GM19043 (cell line): ENCODE results near the gene ZNF846.
"Not testable (repeated sequence)": the region's sequence is repeated elsewhere in the genome, so short reads cannot be mapped to it uniquely, and the experiment has no call there.

Experiments
- ATAC-seq: cut with Tn5 transposase; IDR thresholded peaks from one replicate; pipeline ENCODE4 v1.9.1; 2021; ENCODE audit warnings: low read depth; ENCODE audit not compliant: unreplicated experiment

The ZNF846 gene

GRCh38 chr19:9785367-9786331 is 17.1 kb upstream of the ZNF846 start:
- peak; percentile 64 for ATAC-seq

- ATAC-seq: not testable (repeated sequence)
Measured at GRCh38 chr19:9784163-9784496, 15.6 kb upstream of the ZNF846 start.

GRCh38 chr19:9782338-9782737 is 13.8 kb upstream of the ZNF846 start:
- no peak for ATAC-seq

GRCh38 chr19:9757544-9758501 is 10.7 kb downstream of the ZNF846 start:
- no peak for ATAC-seq

- no peak for ATAC-seq
Measured at GRCh38 chr19:9752701-9753443, 15.7 kb downstream of the ZNF846 start.

GRCh38 chr19:9751446-9751845 is 17.1 kb downstream of the ZNF846 start:
- no peak for ATAC-seq

DNA sequence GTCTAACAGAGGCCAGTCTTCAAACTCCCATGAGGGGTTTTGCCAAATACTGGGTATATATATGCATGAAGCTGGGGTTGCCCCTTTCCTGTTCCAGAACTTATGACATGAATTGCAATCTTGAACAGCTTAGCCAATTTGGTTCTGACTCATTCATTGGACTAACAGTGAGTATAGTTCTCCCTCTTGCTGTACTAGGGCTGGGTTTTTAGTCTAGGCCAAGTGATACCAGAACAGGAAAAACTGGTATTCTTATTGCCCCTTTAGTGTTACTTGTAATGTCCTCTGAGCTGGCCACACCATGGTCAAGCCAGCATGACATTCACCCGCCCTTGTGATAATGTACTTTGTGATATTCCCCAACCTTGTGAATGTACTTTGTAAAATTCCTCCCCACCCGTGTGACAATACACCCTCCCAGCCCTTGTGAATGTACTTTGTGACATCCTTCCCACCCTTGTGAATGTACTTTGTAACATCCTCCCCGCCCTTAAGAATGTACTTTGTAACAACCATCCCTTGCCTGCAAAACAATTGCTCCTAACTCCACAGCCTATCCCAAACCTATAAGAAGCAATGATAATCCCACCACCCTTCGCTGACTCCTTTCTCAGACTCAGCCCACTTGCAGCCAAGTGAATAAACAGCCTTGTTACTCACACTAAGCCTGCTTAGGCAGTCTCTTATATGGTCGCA is 26.9 kb downstream of the ZNF846 start:
- ATAC-seq: no peak

GRCh38 chr19:9735986-9736385 is 32.6 kb downstream of the ZNF846 start:
- no peak for ATAC-seq

- not testable (repeated sequence) for ATAC-seq
Measured at GRCh38 chr19:9730056-9730455, 38.5 kb downstream of the ZNF846 start.

DNA sequence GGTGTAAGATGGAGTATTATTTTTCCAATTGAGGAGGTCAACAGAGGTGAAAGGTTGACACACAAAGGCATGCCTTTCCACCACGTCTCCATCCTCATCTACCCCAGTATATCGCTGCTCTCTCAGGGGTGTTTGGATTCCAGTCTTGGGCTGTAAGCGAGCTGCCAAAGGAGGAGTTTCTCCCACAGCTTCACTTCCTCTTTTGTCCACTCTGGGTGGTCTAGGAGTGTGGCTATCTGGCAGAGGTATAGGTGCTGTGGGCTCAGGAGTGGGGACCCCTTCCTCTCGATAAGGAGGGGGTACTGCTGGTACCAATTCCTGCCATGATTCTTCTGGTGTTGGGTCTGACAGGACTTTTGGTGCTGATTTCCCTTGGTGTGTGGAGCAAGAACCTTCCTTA is 39.4 kb downstream of the ZNF846 start:
- no peak for ATAC-seq

DNA sequence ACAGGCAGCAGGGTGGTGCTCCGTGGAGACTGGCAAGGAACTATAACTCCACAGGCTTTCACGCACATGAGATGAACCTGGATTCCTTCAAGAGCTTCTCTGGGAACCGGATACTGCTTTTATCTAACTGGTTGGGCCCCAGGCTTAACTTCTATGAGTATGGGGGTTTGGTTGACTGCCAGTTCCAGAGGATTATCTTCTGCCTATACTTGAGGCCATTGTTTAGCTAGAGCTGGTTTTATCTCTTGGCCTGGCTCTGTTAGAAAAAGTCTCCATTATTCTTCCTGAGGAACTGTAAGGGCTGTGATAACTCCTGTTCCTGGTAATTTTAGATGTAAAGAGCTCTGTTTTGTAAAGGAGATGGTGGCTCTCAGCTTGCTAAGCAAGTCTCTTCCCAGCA is 40.9 kb downstream of the ZNF846 start:
- no peak for ATAC-seq

DNA sequence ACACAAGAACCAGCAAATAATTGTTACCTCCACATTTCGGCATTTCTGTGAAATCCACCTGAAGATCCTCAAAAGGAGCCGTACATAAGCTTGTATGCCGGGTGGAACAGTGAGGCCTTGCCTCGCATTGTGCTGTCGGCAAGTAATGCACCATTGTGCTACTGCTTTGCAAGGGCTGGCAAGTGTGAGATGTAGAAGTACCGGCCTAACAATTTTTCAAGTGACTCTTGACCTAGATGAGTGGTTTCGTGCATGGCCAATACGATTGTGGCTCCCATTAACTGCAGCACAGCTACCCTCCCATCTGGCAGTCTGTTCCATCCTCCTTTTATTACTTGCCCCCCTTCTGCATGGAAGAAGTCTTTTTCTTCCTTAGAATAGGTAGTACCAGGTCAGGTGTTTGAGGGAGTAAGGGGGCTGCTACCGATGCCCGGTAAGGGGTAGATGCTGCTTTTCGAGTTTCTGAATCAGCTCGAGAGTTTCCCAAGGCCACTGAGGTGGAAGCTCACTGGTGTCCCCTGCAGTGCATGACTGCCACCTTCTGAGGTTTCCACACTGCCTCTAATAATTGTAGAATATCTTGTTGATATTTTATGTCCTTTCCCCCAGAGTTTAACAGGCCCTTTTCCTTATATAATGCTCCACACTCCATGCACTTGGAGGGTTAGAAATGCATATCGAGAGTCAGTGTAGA is 42.9 kb downstream of the ZNF846 start:
- not testable (repeated sequence) for ATAC-seq

DNA sequence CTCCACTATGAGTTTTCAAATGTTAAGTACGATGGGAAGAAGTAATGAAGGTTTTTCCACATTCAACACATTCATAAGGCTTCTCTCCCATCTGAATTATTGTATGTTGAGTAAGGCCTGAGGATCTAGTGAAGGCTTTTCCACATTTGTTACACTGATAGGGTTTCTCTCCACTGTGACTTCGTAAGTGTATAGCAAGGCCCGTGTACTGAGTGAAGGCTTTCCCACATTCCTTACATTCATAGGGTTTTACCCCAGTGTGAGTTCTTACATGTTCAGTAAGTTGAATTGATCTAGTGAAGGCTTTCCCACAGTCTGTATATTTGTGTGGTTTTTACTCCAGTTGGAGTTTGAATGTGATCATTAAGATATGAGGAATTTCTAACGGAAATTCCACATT is 44.4 kb downstream of the ZNF846 start:
- ATAC-seq: no peak

- no peak for ATAC-seq
Measured at GRCh38 chr19:9721861-9722260, 46.7 kb downstream of the ZNF846 start.

DNA sequence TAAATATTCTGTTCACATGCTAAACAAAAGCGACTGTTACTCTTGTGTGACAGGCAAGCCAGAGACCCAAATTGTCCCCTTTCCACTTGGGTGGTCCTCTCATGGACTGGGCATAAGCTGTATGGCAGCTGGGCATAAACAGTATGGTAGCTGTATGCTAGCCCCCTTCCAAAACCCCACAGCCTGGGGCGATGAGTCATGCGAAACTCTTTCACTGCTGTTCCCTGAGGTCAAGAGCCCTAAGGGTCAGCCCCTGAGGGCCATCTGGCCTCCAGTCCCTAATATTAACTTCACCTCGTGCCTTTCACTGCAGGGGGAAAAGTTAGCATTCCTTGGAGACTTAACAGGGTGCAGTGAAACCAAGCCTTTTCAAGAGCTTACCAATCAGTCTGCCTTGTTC is 48.0 kb downstream of the ZNF846 start:
- ATAC-seq: no peak

- ATAC-seq: no peak
Measured at GRCh38 chr19:9711815-9712214, 56.7 kb downstream of the ZNF846 start.

DNA sequence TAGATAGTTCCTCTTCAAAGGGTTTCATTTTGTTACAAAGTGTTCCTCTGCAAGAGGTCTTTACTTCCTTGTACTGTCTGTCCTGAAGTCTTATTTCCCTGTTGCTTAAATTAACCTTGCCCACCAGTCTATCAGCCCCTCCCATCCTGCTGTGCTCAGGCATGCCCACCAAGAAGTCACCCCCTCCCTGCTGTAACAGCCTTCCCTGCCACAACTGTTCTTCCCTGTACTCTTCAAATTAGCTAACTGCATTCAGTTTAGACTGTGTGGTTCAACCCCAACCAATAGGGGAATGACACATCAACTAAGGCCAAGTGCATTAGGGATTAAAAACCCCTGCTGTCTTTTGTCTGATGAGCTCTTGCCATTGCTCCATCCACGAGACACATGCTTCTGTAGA is 59.2 kb downstream of the ZNF846 start:
- ATAC-seq: no peak

DNA sequence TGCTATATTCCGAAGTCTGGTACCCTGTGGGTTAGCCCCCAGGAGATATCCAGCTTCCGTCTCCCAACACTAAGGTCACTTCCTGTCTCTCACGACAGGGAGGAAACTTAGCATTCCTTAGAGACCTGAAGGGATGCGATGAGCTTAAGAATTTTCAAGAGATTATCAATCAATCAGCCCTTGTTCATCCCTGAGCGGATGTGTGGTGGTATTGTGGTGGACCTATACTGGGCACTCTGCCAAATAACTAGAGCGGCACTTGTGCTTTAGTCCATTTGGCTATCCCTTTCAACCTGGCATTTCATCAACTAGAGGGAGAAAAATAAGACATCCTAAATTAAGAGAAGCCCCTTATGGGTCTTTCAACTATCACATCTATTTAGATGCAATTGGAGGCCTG is 62.7 kb downstream of the ZNF846 start:
- no peak for ATAC-seq

GRCh38 chr19:9702186-9702585 is 66.4 kb downstream of the ZNF846 start:
- ATAC-seq: no peak
